GM19099 (cell line): ENCODE data around the gene GRIK4.

ENCODE experiments used
- POLR2A ChIP-seq: IDR thresholded peaks from 3 replicates; pipeline ENCODE4 v1.6.1; 2011; ENCODE audit warnings: low read depth; ENCODE audit not compliant: insufficient read length; ENCODE audit errors: extremely low read depth

The GRIK4 gene

GRCh38 chr11:120610111-120610510 is 98.6 kb downstream of the GRIK4 start:
- no peak for TF ChIP-seq POLR2A

DNA sequence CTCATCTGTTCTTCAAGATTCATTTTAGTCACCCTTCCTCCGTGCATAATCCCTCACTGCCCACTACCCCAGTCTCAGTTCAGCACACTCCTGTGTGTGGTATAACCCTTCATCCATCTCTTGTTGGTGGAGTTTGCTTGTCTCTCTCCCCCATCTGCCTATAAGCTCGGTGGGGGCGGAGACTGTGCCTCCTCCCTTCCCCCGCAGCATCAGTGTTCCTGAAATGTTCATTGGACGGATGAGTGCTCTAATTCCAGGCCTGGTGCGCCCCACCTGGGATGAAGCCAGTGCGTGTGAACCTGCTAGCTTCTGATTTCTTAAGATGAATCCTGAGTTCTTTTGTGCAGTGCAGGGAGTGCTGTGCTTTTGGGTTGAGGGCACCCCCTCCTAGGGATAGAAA is 100.0 kb downstream of the GRIK4 start:
- no peak for TF ChIP-seq POLR2A

- TF ChIP-seq POLR2A = no peak
Observed at GRCh38 chr11:120612513-120613263, 101.1 kb downstream of the GRIK4 start.

DNA sequence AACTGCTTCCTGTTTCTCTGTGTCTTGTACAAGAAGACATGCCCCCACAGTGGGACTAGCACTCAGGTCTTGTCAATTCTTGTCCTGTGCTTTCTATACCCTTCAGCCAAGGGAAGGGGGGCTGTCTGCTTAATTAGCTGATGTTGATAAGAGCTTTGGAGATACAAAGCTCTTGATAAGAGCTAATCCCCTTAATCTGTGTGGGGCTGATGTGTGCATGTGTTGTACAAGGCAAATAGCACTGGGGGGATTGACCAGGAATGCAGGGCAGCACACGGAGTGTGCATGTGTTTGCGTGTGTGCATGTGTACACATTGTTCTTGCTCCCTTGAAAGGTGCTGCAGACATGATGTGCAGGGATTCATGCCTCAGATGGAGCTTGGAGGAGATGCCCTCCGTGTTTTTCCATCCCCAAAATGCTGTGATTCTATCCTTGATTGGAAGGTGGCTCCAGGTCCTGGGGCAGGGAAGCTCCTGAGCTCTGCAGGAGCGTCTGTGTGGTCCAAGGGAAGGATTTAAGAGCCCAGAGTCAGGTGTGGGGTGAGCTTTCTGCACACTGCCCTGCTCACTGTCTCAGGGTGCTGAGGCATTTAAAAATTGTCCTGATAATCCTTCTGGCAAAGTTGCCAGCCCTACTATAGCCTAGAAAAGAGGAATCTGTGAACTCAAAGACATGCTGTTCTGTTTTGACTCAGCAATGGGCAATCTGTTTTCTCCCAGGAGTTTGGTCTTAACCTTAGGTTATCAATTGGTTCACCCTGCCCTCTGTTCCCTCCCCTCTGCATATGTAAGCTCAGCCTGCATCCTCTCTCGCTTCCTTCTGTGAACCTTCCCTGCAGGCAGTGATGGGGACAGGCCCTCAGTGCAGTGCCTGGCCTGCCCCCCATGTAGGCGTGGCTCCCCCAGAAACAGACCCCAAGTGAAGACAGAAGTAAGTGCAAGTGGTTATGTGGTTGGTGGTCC is 102.0 kb downstream of the GRIK4 start:
- peak; percentile 46 for TF ChIP-seq POLR2A

GRCh38 chr11:120615391-120615790 is 103.8 kb downstream of the GRIK4 start:
- no peak for TF ChIP-seq POLR2A

DNA sequence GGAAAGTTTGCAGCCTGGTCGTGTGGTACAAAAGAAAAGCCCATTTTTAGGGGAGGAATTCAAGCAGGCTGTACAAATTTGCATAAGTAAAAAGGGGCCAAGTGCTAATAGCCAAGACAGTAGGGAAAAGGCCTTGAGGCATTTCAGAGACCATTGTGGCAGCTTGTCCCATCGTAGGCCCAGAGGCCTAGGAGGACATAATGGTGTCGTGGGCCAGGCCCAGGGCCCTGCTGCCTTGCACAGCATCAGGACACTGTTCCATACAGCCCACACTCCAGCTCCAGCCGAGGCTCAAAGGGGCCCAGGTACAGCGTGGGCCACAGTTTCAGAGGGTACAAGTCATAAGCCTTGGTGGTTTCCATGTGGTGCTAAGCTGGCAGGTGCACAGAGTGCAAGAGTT is 106.9 kb downstream of the GRIK4 start:
- TF ChIP-seq POLR2A = no peak

DNA sequence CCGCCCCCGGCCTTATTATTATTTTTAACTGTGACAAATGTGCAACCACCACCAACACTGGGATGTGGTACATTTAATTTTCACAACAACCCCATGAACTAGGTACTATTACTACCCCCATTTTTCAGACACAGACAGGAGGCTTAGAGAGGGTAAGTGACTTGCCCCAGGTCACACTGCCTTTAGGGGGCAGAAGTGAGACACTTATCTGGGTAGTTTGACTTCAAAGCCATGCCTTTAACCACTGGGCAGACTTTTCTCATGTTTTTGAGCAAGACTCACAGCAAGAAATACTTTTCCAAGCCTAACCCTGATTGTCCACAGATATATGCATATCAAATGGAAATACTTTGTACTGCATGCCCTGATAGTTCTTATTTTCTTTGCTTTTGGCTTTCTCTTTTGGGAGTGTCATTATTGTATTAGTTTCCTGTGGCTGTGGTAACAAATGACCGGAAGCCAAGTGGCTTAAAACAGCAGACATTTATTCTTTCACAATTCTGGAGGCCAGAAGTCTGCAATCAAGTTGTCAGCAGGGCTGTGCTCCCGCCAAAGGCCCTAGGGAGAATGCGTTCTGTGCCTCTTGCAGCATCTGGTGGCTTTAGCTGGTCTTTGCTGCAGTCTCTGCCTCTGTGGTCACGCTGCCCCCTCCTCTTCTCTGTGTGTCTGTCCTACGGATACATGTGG is 110.8 kb downstream of the GRIK4 start:
- no peak for TF ChIP-seq POLR2A

DNA sequence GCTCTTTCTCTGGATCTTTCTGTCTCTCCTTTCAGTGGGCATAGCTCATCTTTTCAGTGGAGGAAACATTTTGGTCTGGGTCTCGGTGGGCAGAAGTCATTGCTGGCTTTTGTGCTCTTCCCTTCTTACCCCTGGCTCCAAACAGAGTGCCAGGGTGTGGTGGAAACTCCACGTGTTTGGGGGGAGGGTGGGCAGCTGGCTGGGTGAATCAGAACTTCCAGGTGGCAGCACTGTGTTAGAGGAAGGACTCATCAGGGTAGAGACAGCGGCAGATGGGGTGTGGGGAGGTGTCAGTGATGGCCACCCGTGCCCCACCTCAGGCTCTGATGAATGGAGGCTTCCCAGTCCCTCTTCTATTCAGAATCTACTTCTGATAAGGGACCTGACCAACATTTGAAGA is 114.0 kb downstream of the GRIK4 start:
- TF ChIP-seq POLR2A = no peak

GRCh38 chr11:120626791-120627190 is 115.2 kb downstream of the GRIK4 start:
- TF ChIP-seq POLR2A = no peak

DNA sequence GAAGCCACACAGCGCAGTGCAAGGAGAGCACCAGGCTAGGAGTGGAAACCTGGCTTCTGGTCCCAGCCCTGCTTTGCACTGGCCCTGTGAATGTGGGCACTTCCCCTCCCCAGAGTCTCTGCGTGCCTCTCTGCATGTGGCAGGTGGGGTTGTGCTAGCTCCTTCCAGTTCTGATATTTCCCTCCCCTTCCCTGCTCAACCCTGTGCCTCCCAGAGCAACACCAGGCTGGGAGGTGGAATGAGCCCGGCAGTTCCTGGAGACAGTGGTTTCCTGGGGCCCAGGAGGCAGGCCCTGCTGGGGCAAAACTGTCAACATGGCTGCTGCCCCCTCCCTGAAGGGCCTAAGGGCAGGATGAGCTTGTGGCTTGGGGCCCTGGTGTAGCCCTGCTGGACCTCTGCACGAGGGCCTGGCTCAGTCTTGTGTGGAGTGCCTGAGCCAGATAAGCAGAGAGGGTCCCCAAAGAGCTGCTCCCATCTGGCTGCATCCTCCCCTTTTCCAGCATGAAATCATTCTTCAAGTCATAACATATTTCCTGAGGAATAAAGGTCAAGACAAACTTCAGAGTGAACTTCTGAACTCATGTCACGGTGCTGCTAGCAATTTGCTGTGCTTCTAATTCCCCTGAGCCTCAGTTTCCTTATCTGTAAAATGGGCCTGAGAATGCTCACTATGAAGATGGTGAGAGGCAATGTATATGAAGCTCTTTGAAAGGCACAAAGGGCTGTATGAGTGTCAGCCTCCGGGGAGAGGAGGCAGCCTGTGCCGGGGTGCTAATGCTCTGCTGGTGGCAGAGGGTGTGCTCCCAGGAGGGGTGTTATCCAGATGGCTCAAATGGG is 116.0 kb downstream of the GRIK4 start:
- TF ChIP-seq POLR2A = no peak

GRCh38 chr11:120629407-120630080 is 118.0 kb downstream of the GRIK4 start:
- no peak for TF ChIP-seq POLR2A

GRCh38 chr11:120630122-120630521 is 118.6 kb downstream of the GRIK4 start:
- no peak for TF ChIP-seq POLR2A

DNA sequence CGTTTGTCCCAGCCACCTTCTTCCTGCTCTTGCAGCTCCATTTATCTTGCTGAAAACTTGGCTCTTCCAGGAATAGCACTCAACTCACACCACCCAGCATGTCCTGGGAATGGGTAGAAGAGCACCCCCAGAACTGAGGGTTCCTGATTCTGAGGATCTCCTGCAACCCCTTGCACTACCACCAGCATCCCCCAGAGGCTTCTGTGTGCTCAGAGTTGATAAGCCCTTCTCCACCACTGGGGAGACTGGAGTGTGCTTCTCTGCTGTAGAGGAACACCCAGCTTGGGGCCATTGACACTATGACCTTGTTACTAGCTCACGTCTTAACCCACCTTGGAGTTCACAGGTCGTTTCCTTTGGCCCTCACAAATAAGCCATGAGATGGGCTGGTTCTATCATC is 121.0 kb downstream of the GRIK4 start:
- no peak for TF ChIP-seq POLR2A
